ENCODE measurements around the gene PPP2R1A. TPM values are rescaled to one million over a fixed set of nuclear protein-coding genes. Genes with fewer than 3 reads are reported as not detected.

The PPP2R1A gene
- total and polyA plus RNA-seq, 2 donors (not counting 3 experiments of a cell fraction or from before 2014, with no cell fraction given) = 221 to 253 TPM

DNA sequence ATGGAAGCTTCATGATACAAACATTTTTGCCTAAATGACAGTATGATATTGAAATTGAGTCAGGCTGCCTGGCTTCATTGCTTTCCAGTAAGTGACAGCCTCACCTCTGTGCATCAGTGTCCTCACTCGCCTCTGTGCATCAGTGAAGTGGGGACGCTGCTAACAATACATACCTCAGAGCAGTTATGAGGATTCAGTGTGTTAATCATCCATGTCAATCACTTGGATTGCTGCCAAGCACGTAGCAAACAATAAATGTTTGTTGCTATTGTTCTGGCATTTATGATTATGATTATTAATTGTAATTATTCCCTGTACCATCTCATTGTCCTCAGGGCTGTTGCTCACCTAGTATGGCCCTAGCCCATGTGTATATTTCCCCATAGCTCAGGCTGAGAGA is 8.8 kb downstream of the PPP2R1A start:
- POLR2A ChIA-PET = interaction anchor here (2.4 kb wide), 1 partner anchor 9 kb away, joined by 20 read pairs; the partner anchor contains the start of gene PPP2R1A
- Histone ChIP-seq H3K4me1 (ENCODE audit: control insufficient read depth, extremely low read depth, insufficient read depth, low read length) (peaks cover 5% of the 10 kb centered on the region), H3K9me3 (replicated peaks; ENCODE audit: control insufficient read depth, insufficient read depth, low read length) (no peaks in the 10 kb centered on the region), H3K4me3 (replicated peaks in 1 of 3; ENCODE audit: insufficient read depth in 1 of 3, low read depth in 1 of 3, low read length in 3 of 3) (no peak overlapping the region), H3K9ac (replicated peaks; ENCODE audit: extremely low read depth, insufficient read depth, low read length) (no peak overlapping the region), H3K79me2 (ENCODE audit: control insufficient read depth, insufficient read depth, low read length) (peaks cover 94% of the 10 kb centered on the region), H3K27ac (ENCODE audit: insufficient read depth, low read depth, low read length) (no peak overlapping the region), H3K9me1 (replicated peaks; ENCODE audit: control insufficient read depth, extremely low read depth, insufficient read depth, low read length) (no peaks in the 10 kb centered on the region), H3K4me2 (ENCODE audit: insufficient read depth, low read length) (no peak overlapping the region), H4K20me1 (replicated peaks; ENCODE audit: control insufficient read depth, extremely low read depth, insufficient read depth, low read length) (no peaks in the 10 kb centered on the region), H2AFZ (ENCODE audit: low read depth, low read length) (no peak overlapping the region), H3K27me3 (ENCODE audit: control insufficient read depth in 2 of 2, insufficient read depth in 2 of 2, low read length in 2 of 2) (no peaks in the 10 kb centered on the region), H3K36me3 (ENCODE audit: control insufficient read depth in 2 of 2, extremely low read depth in 1 of 2, insufficient read depth in 2 of 2, low read length in 2 of 2) (peaks cover 24 to 37% of the 10 kb centered on the region in 2 experiments)
- no TSS peak for BruUV-seq (replicated peaks)
- TF ChIP-seq MYC (IDR thresholded peaks at IDR 0.05; ENCODE audit: low read depth, low read length) (no peak), FOS (IDR thresholded peaks at IDR 0.05; ENCODE audit: borderline replicate concordance, insufficient read depth, low read length) (no peak), POLR2AphosphoS5 (IDR thresholded peaks at IDR 0.05; ENCODE audit: insufficient read depth, low read depth, low read length) (no peak), GATA2 (IDR thresholded peaks at IDR 0.05; ENCODE audit: insufficient read depth, insufficient read length, low read depth, low read length) (no peak), EZH2 (IDR thresholded peaks at IDR 0.05; ENCODE audit: borderline replicate concordance, low read depth, low read length, severe bottlenecking) (no peak), CTCF (IDR thresholded peaks at IDR 0.05; ENCODE audit: extremely low read depth in 1 of 2, insufficient read depth in 1 of 2, low read depth in 1 of 2, low read length in 2 of 2) (no peak), POLR2A (IDR thresholded peaks at IDR 0.05; ENCODE audit: low read depth, low read length) (no peak), JUN (IDR thresholded peaks at IDR 0.05; ENCODE audit: borderline replicate concordance, insufficient read depth, insufficient read length, low read depth) (no peak)
- TF ChIP-seq, protein P1, sequence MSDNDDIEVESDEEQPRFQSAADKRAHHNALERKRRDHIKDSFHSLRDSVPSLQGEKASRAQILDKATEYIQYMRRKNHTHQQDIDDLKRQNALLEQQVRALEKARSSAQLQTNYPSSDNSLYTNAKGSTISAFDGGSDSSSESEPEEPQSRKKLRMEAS (IDR thresholded peaks at IDR 0.05; ENCODE audit: insufficient read depth, insufficient read length) = no peak
- CTCF ChIA-PET = interaction anchor here (1.2 to 1.5 kb wide), 2 partner anchors 28 to 59 kb away, joined by 3 read pairs; partner anchors contain the start of genes ZNF616 and ZNF836
- no peak for DNase-seq (ENCODE audit: low read depth, low spot score)
- dilution Hi-C loops (cut with MboI; ENCODE audit: extremely low pct_ligation_motif_present, low sequenced_read_pairs) (no loop called here), intact Hi-C loops (cut with micrococcal nuclease) (no loop called here)
- FAIRE-seq = no peak
